Breast epithelium (tissue), 3 donors: ENCODE measurements around the gene SOD3.

Experiments used
- POLR2A ChIP-seq: fragments of 450-650 bp; IDR thresholded peaks from one replicate; pipeline ENCODE4 v1.6.1; 2016; ENCODE audit warnings: antibody characterized with exemption, mild to moderate bottlenecking, moderate library complexity
- POLR2AphosphoS5 ChIP-seq, 3 donors: sonication (generic); formaldehyde crosslinking; IDR thresholded peaks; one replicate each; pipeline ENCODE4 v1.6.1; 2017; ENCODE audit warnings: antibody characterized with exemption in 3 of 3
- TF ChIP-seq, protein P1 (sequence below), 3 donors: fragments of 450-650 bp; IDR thresholded peaks; one replicate each; pipeline ENCODE4 v1.5.1; 2016 to 2017; ENCODE audit warnings: antibody characterized with exemption in 3 of 3, mild to moderate bottlenecking in 3 of 3, moderate library complexity in 3 of 3

DNA sequence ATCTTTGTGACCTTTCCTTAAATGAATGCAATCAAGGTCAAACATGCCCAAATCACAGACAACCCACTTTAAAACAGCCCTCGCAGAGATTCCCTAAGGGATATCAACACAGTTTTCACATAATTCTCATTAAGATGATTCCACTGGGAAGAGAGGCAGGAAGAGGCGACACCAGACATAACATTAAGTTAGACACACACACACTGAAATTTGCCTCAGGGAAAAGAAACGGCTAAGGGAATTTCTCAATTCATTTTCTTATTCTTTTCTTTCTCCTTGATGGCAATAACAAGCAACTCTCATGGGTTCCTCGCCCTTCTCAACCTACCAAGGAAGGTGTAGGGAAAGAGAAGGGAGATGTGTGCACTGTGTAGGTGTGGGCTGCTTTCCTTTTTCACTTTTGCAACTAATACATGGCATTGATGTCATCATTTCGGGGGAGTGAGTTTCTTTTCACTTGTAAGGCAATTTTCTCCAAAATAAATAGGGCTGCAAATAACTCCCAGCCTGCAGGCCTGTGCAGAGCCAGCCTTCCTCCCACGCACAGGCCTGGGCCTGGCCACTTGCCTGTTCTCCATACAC lies 41.4 kb downstream of the SOD3 start:
- TF ChIP-seq, protein P1, sequence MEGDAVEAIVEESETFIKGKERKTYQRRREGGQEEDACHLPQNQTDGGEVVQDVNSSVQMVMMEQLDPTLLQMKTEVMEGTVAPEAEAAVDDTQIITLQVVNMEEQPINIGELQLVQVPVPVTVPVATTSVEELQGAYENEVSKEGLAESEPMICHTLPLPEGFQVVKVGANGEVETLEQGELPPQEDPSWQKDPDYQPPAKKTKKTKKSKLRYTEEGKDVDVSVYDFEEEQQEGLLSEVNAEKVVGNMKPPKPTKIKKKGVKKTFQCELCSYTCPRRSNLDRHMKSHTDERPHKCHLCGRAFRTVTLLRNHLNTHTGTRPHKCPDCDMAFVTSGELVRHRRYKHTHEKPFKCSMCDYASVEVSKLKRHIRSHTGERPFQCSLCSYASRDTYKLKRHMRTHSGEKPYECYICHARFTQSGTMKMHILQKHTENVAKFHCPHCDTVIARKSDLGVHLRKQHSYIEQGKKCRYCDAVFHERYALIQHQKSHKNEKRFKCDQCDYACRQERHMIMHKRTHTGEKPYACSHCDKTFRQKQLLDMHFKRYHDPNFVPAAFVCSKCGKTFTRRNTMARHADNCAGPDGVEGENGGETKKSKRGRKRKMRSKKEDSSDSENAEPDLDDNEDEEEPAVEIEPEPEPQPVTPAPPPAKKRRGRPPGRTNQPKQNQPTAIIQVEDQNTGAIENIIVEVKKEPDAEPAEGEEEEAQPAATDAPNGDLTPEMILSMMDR (IDR thresholded peaks at IDR 0.05): no peak
- TF ChIP-seq POLR2AphosphoS5 (IDR thresholded peaks at IDR 0.05) (no peak), POLR2A (no peak)
